CD14-positive monocyte (primary cell): ENCODE data around the gene SNAP25. TPM values are rescaled to one million over a fixed set of nuclear protein-coding genes. Genes with fewer than 3 reads are reported as not detected.

Experiments used
- DNase-seq, 3 donors: peaks; one replicate each; pipeline ENCODE4 v3.0.0-alpha.2; 2011 to 2022
- H2AFZ ChIP-seq: 2 replicates; pipeline ENCODE4 v1.6.0; 2012; ENCODE audit warnings: mild to moderate bottlenecking, low read depth, low read length, inconsistent platforms; ENCODE audit not compliant: insufficient read depth, poor library complexity, severe bottlenecking
- H3K27ac ChIP-seq, 2 donors: 1 replicate in 1 of 2; 2 replicates in 1 of 2; pipeline ENCODE4 v1.5.1; 2012 to 2013; ENCODE audit warnings: low read length in 2 of 2, control low read depth in 1 of 2, inconsistent platforms in 1 of 2, low read depth in 1 of 2, mild to moderate bottlenecking in 1 of 2
- H3K27me3 ChIP-seq, 2 donors: one replicate each; pipeline versions ENCODE4 v1.6.0 to v1.6.1; 2011 to 2013; ENCODE audit warnings: low read length in 2 of 2; ENCODE audit not compliant: control insufficient read depth in 2 of 2, insufficient read depth in 2 of 2
- H3K36me3 ChIP-seq, 2 donors: replicated peaks in 1 of 2; 1 replicate in 1 of 2; 2 replicates in 1 of 2; pipeline versions ENCODE4 v1.5.1 to v1.6.1; 2012 to 2013; ENCODE audit warnings: low read length in 2 of 2, control low read depth in 1 of 2, inconsistent platforms in 1 of 2, mild to moderate bottlenecking in 1 of 2; ENCODE audit not compliant: insufficient read depth in 2 of 2, control insufficient read depth in 1 of 2
- H3K4me1 ChIP-seq, 2 donors: 1 replicate in 1 of 2; 2 replicates in 1 of 2; pipeline versions ENCODE4 v1.5.1 to v1.6.1; 2012 to 2013; ENCODE audit warnings: low read length in 2 of 2, control low read depth in 1 of 2, inconsistent platforms in 1 of 2, mild to moderate bottlenecking in 1 of 2, moderate library complexity in 1 of 2; ENCODE audit not compliant: insufficient read depth in 2 of 2, control insufficient read depth in 1 of 2
- H3K4me2 ChIP-seq: replicated peaks from 2 replicates; pipeline ENCODE3; 2012; ENCODE audit warnings: low read length, moderate library complexity, mild to moderate bottlenecking; ENCODE audit not compliant: poor library complexity, severe bottlenecking; ENCODE audit errors: extremely low read depth
- H3K4me3 ChIP-seq, 3 experiments: fragments of 200-600 bp in 1 of 3; sonication (generic) in 1 of 3; replicated peaks in 1 of 3; 1 replicate in 2 of 3; 2 replicates in 1 of 3; pipeline ENCODE4 v1.5.1; 2011 to 2013; ENCODE audit warnings: low read length in 3 of 3, mild to moderate bottlenecking in 3 of 3, control low read depth in 2 of 3, low read depth in 2 of 3, inconsistent platforms in 1 of 3, moderate library complexity in 1 of 3
- H3K79me2 ChIP-seq: 2 replicates; pipeline ENCODE4 v1.6.0; 2012; ENCODE audit warnings: mild to moderate bottlenecking, control low read depth, inconsistent platforms, low read length, moderate library complexity; ENCODE audit not compliant: insufficient read depth
- H3K9ac ChIP-seq: 2 replicates; pipeline ENCODE4 v1.6.0; 2017; ENCODE audit warnings: low read length, mild to moderate bottlenecking; ENCODE audit not compliant: insufficient read depth, poor library complexity, severe bottlenecking
- H3K9me3 ChIP-seq, 2 donors: replicated peaks in 1 of 2; 1 replicate in 1 of 2; 2 replicates in 1 of 2; pipeline versions ENCODE4 v1.5.1 to v1.6.1; 2012 to 2013; ENCODE audit warnings: low read length in 2 of 2, control low read depth in 1 of 2; ENCODE audit not compliant: control insufficient read depth in 1 of 2, insufficient read depth in 1 of 2
- H4K20me1 ChIP-seq: 2 replicates; pipeline ENCODE4 v1.6.0; 2012; ENCODE audit warnings: mild to moderate bottlenecking, low read length, control low read depth, moderate library complexity; ENCODE audit not compliant: insufficient read depth
- H3K27ac Mint-ChIP-seq, 7 donors: one replicate each; pipeline ENCODE4 v1.8.0; 2020; ENCODE audit warnings: mild to moderate bottlenecking in 7 of 7, mixed read lengths in 7 of 7, moderate library complexity in 6 of 7, inconsistent platforms in 2 of 7
- H3K27me3 Mint-ChIP-seq, 3 donors: one replicate each; pipeline ENCODE4 v1.8.0; 2021 to 2022; ENCODE audit warnings: low read depth in 3 of 3, mild to moderate bottlenecking in 3 of 3, mixed read lengths in 3 of 3, moderate library complexity in 3 of 3, inconsistent platforms in 1 of 3
- H3K36me3 Mint-ChIP-seq, 2 donors: one replicate each; pipeline ENCODE4 v1.8.0; 2020; ENCODE audit warnings: mixed read lengths in 2 of 2, inconsistent platforms in 1 of 2, mild to moderate bottlenecking in 1 of 2
- H3K4me1 Mint-ChIP-seq: one replicate; pipeline ENCODE4 v1.8.0; 2020; ENCODE audit warnings: mild to moderate bottlenecking, mixed read lengths
- H3K4me3 Mint-ChIP-seq, 2 donors: one replicate each; pipeline ENCODE4 v1.8.0; 2020; ENCODE audit warnings: mild to moderate bottlenecking in 2 of 2, mixed read lengths in 2 of 2, moderate library complexity in 1 of 2
- H3K9me3 Mint-ChIP-seq, 7 donors: one replicate each; pipeline ENCODE4 v1.8.0; 2020 to 2022; ENCODE audit warnings: mixed read lengths in 7 of 7, mild to moderate bottlenecking in 6 of 7, moderate library complexity in 6 of 7, inconsistent platforms in 2 of 7
- CTCF ChIP-seq: fragments of 200-600 bp; IDR thresholded peaks from one replicate; pipeline ENCODE4 v1.8.0; 2022; ENCODE audit warnings: antibody characterized with exemption, mild to moderate bottlenecking
- WGBS: methylation state at CpG from one replicate; pipeline ENCODE4 v1.1.5; 2013; ENCODE audit warnings: missing lambda C conversion rate; ENCODE audit not compliant: insufficient coverage; 5-methylcytosine and 5-hydroxymethylcytosine counted together
- intact Hi-C, 2 donors: fragments of 100-400 bp; cut with micrococcal nuclease; formaldehyde crosslinking; loops; one replicate each; pipeline versions ENCODE4 v1.15.0 to v1.15.1; 2023
- polyA plus RNA-seq, 3 donors: library from polyadenylated mRNA; depleted of rRNA in 1 of 3; unstranded in 2 of 3; stranded (reverse) in 1 of 3; fragments of 300-500 nt in 2 of 3; fragments of >200 nt in 1 of 3; fragmentation: Illumina TruSeq in 2 of 3; gene quantifications; 1 replicate in 2 of 3; 2 replicates in 1 of 3; pipeline ENCODE4 v1.2.3, GENCODE V29; 2012 to 2021

SNAP25 gene
- polyA plus RNA-seq, 3 donors: not detected

GRCh38 chr20:10309326-10309725, 90.7 kb downstream of the SNAP25 start:
- DNase-seq: no peak
- Histone ChIP-seq H3K27ac (no peak overlapping the region), H2AFZ (no peak overlapping the region), H3K9ac (no peak overlapping the region), H3K4me1 (peaks cover 8 to 16% of the 10 kb centered on the region in 2 donors), H3K27me3 (no peaks in the 10 kb centered on the region), H3K9me3 (no peaks in the 10 kb centered on the region), H3K4me3 (no peak overlapping the region), H3K4me2 (no peak overlapping the region), H4K20me1 (no peaks in the 10 kb centered on the region), H3K79me2 (no peaks in the 10 kb centered on the region), H3K36me3 (no peaks in the 10 kb centered on the region)
- H3K27me3 Mint-ChIP-seq: peaks cover 1 to 5% (median 2%) of the 10 kb centered on the region in 3 donors
- intact Hi-C loops: no loop called here
- no peak overlapping the region for H3K4me3 Mint-ChIP-seq
- TF ChIP-seq CTCF: no peak
- WGBS: no CpG with 5 or more reads among the region's 2 CpGs
- peaks cover 18% of the 10 kb centered on the region for H3K4me1 Mint-ChIP-seq
- no peak overlapping the region for H3K27ac Mint-ChIP-seq
- no peaks in the 10 kb centered on the region for H3K36me3 Mint-ChIP-seq
- H3K9me3 Mint-ChIP-seq: no peaks in the 10 kb centered on the region

- peaks cover 0 to 8% (median 2%) of the 10 kb centered on the region in 7 donors for H3K9me3 Mint-ChIP-seq
- no peaks in the 10 kb centered on the region for H3K79me2 ChIP-seq
- H3K27me3 Mint-ChIP-seq: peaks cover 1 to 5% (median 2%) of the 10 kb centered on the region in 3 donors
- no peak for DNase-seq
- no peak overlapping the region for H3K27ac Mint-ChIP-seq
- no peak overlapping the region for H3K4me3 ChIP-seq
- no peak overlapping the region for H3K9ac ChIP-seq
- H3K36me3 ChIP-seq: no peaks in the 10 kb centered on the region
- no peak overlapping the region for H3K4me3 Mint-ChIP-seq
- no peak overlapping the region for H3K4me2 ChIP-seq
- WGBS: no CpG with 5 or more reads among the region's 1 CpG
- peaks cover 12 to 14% of the 10 kb centered on the region in 2 donors for H3K4me1 ChIP-seq
- H4K20me1 ChIP-seq: no peaks in the 10 kb centered on the region
- H3K27me3 ChIP-seq: no peaks in the 10 kb centered on the region
- H3K9me3 ChIP-seq: peaks cover 0 to 3% of the 10 kb centered on the region in 2 donors
- no peak for TF ChIP-seq CTCF
- intact Hi-C loops: no loop called here
- H3K36me3 Mint-ChIP-seq: no peaks in the 10 kb centered on the region
- H3K27ac ChIP-seq: no peak overlapping the region
- no peak overlapping the region for H2AFZ ChIP-seq
- H3K4me1 Mint-ChIP-seq: peaks cover 25% of the 10 kb centered on the region
These were observed 93.5 kb downstream of the SNAP25 start for GRCh38 chr20:10312111-10312510.
